Skin epidermis (tissue), 12 donors: ENCODE measurements around the gene TEX19.
"Not testable (repeated sequence)": the region's sequence is repeated elsewhere in the genome, so short reads cannot be mapped to it uniquely, and the experiment has no call there.

ENCODE experiments used
- H3K27ac ChIP-seq, 21 experiments: fragments of 200-600 bp; sonication (generic) in 11 of 21; one replicate each; pipeline ENCODE4 v1.5.0; 2020; ENCODE audit warnings: mild to moderate bottlenecking in 3 of 21, inconsistent platforms in 2 of 21, moderate library complexity in 2 of 21
- H3K4me3 ChIP-seq, 7 experiments: fragments of 200-600 bp; sonication (generic) in 2 of 7; one replicate each; pipeline ENCODE4 v1.5.0; 2020; ENCODE audit warnings: inconsistent platforms in 2 of 7, mild to moderate bottlenecking in 2 of 7, moderate library complexity in 1 of 7

Gene TEX19

GRCh38 chr17:82333279-82334171 lies 25.5 kb upstream of the TEX19 start, which contains the start of gene SECTM1:
Gene SECTM1 (minus strand): TSS chr17:82333766. CDS start chr17:82327240, 6,526 bp downstream.
- H3K4me3 ChIP-seq: peak within 1 kb of the TSS; percentile 38 to 54 (median 45)
- peak within 1 kb of the TSS; percentile 34 to 88 (median 64) for H3K27ac ChIP-seq

GRCh38 chr17:82334204-82334621 lies 24.8 kb upstream of the TEX19 start:
- Histone ChIP-seq H3K4me3 (peak overlapping the region; percentile 38 to 54 (median 45)), H3K27ac (peak overlapping the region in 20 of 21 experiments; percentile 42 to 88 (median 65))

- peak overlapping the region; percentile 34 to 88 (median 65) for H3K27ac ChIP-seq
- H3K4me3 ChIP-seq: peak overlapping the region; percentile 24 to 54 (median 44)
These were observed 24.2 kb upstream of the TEX19 start for GRCh38 chr17:82334622-82335394.

- Histone ChIP-seq H3K4me3 (peak overlapping the region in 5 of 7 experiments; percentile 5 to 30 (median 11)), H3K27ac (peak overlapping the region in 12 of 21 experiments; percentile 17 to 67 (median 40))
These were observed 20.0 kb upstream of the TEX19 start for GRCh38 chr17:82338858-82339633.

- Histone ChIP-seq H3K27ac (peak overlapping the region in 4 of 21 experiments; percentile 38 to 52 (median 40)), H3K4me3 (peak overlapping the region in 5 of 7 experiments; percentile 5 to 30 (median 11))
These were observed 19.1 kb upstream of the TEX19 start for GRCh38 chr17:82339634-82340580.

- Histone ChIP-seq H3K4me3 (no peak overlapping the region), H3K27ac (no peak overlapping the region)
These were observed 16.5 kb upstream of the TEX19 start for GRCh38 chr17:82342361-82343079.

GRCh38 chr17:82343560-82343959 lies 15.5 kb upstream of the TEX19 start:
- H3K27ac ChIP-seq: no peak overlapping the region
- no peak overlapping the region for H3K4me3 ChIP-seq

GRCh38 chr17:82344175-82344907 lies 14.7 kb upstream of the TEX19 start:
- no peak overlapping the region for H3K4me3 ChIP-seq
- no peak overlapping the region for H3K27ac ChIP-seq

- no peak overlapping the region for H3K4me3 ChIP-seq
- no peak overlapping the region for H3K27ac ChIP-seq
These were observed 13.7 kb upstream of the TEX19 start for GRCh38 chr17:82345151-82345976.

- no peak overlapping the region for H3K4me3 ChIP-seq
- H3K27ac ChIP-seq: no peak overlapping the region
These were observed 12.4 kb upstream of the TEX19 start for GRCh38 chr17:82346342-82347300.

- H3K4me3 ChIP-seq: not testable (repeated sequence)
- H3K27ac ChIP-seq: peak overlapping the region in 1 of 21 experiments; percentile 0
These were observed 11.1 kb upstream of the TEX19 start for GRCh38 chr17:82347994-82348393.

GRCh38 chr17:82348434-82348833 lies 10.6 kb upstream of the TEX19 start:
- no peak overlapping the region for H3K4me3 ChIP-seq
- peak overlapping the region in 2 of 21 experiments; percentile 0 to 52 for H3K27ac ChIP-seq

- peak overlapping the region in 4 of 21 experiments; percentile 9 to 52 (median 18) for H3K27ac ChIP-seq
- no peak overlapping the region for H3K4me3 ChIP-seq
These were observed 10.2 kb upstream of the TEX19 start for GRCh38 chr17:82348866-82349265.

GRCh38 chr17:82349287-82349701 lies 9.8 kb upstream of the TEX19 start:
- no peak overlapping the region for H3K4me3 ChIP-seq
- peak overlapping the region in 5 of 21 experiments; percentile 9 to 52 (median 18) for H3K27ac ChIP-seq
